OCI-LY3 (cell line): ENCODE results near the gene GRID2.

Experiments used
- EZH2phosphoT487 ChIP-seq: fragments of 200-600 bp; shearing (Covaris generic); IDR thresholded peaks from 2 replicates; pipeline ENCODE4 v1.6.1; 2018; ENCODE audit warnings: antibody characterized with exemption, mixed run types, low read depth
- TF ChIP-seq, protein P1 (sequence below): fragments of 200-600, 300-600 bp; sonication (generic); IDR thresholded peaks from 2 replicates; pipeline ENCODE4 v1.5.1; 2014; ENCODE audit warnings: antibody characterized with exemption, low read length, low read depth

DNA sequence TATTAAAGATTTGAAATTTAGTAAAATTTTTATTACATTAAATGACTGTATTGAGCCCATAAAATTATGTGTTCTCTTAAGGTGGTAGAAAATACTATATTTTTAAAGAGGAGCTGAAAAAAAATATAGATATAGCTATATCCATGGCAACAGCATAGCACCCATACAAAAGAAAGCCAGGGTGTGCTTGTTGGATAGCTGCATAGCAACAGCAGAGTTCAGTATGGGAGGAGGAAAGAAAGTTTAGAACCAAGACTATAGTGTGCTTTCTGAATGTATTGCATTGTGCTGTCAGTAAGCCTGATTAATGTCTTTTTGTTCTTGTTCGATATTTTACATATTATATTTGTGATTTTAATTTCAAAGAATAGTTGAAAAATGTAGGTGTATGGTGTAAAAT, 78.4 kb downstream of the GRID2 start:
- TF ChIP-seq, protein P1, sequence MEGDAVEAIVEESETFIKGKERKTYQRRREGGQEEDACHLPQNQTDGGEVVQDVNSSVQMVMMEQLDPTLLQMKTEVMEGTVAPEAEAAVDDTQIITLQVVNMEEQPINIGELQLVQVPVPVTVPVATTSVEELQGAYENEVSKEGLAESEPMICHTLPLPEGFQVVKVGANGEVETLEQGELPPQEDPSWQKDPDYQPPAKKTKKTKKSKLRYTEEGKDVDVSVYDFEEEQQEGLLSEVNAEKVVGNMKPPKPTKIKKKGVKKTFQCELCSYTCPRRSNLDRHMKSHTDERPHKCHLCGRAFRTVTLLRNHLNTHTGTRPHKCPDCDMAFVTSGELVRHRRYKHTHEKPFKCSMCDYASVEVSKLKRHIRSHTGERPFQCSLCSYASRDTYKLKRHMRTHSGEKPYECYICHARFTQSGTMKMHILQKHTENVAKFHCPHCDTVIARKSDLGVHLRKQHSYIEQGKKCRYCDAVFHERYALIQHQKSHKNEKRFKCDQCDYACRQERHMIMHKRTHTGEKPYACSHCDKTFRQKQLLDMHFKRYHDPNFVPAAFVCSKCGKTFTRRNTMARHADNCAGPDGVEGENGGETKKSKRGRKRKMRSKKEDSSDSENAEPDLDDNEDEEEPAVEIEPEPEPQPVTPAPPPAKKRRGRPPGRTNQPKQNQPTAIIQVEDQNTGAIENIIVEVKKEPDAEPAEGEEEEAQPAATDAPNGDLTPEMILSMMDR, result no peak
- TF ChIP-seq EZH2phosphoT487, result no peak
